Activated T-helper 9 cell treated with anti-CD3 and anti-CD28 coated beads, Interleukin-2, amount 50 U/mL, for 16 hours (primary cell): ENCODE measurements around the gene DNA2.
A peak's percentile ranks its signal among the peaks of the same experiment; 100 is the strongest.
"Not testable (repeated sequence)": the region's sequence is repeated elsewhere in the genome, so short reads cannot be mapped to it uniquely, and the experiment has no call there.

Experiments used
- DNase-seq: peaks from one replicate; pipeline ENCODE4 v3.0.0-alpha.2; 2020; ENCODE audit warnings: low read depth

Gene DNA2, protein sequence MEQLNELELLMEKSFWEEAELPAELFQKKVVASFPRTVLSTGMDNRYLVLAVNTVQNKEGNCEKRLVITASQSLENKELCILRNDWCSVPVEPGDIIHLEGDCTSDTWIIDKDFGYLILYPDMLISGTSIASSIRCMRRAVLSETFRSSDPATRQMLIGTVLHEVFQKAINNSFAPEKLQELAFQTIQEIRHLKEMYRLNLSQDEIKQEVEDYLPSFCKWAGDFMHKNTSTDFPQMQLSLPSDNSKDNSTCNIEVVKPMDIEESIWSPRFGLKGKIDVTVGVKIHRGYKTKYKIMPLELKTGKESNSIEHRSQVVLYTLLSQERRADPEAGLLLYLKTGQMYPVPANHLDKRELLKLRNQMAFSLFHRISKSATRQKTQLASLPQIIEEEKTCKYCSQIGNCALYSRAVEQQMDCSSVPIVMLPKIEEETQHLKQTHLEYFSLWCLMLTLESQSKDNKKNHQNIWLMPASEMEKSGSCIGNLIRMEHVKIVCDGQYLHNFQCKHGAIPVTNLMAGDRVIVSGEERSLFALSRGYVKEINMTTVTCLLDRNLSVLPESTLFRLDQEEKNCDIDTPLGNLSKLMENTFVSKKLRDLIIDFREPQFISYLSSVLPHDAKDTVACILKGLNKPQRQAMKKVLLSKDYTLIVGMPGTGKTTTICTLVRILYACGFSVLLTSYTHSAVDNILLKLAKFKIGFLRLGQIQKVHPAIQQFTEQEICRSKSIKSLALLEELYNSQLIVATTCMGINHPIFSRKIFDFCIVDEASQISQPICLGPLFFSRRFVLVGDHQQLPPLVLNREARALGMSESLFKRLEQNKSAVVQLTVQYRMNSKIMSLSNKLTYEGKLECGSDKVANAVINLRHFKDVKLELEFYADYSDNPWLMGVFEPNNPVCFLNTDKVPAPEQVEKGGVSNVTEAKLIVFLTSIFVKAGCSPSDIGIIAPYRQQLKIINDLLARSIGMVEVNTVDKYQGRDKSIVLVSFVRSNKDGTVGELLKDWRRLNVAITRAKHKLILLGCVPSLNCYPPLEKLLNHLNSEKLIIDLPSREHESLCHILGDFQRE

DNA sequence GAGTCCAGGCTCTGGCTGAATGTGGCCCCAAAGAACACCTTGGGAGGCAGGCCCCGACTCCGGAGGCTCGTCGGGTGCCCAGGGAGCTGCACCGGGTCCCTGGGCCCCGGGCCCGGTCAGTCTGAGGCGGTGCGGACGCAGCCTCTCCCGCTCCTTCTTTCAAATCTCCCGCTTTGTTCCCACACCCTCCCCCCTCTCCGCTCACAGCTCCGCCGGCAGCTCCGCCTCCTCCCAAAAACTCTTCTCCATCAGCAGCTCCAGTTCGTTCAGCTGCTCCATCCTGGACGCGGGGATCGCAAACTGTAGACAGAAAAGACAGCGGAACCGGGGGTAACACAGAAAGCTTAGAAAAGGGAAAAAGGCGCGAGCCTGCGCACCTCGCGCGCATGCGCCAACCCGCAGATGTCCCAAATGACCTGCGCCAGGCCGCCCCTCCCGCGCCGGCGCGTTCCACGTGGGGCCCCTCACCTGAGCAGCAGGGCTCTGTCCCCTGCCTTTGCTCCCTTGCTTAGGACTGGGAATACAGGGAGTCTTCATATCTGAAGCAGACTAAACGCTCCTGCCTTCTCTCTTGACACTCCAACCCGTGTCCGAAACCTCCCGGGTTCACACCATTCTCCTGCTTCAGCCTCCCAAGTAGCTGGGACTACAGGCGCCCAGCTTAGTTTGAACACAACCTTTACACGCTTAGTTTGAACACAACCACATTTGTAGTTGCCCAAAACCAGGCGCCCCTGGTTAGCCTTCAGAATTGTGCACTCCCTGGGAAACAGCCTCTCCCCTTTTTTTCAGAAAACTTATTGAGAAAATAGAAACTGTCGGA, at the start of gene DNA2:
TSS of gene DNA2 (minus strand) at position 388 of the 823 bp plus-strand sequence. CDS start at position 279, 109 bp downstream.
- peak; percentile 60 for DNase-seq

DNA sequence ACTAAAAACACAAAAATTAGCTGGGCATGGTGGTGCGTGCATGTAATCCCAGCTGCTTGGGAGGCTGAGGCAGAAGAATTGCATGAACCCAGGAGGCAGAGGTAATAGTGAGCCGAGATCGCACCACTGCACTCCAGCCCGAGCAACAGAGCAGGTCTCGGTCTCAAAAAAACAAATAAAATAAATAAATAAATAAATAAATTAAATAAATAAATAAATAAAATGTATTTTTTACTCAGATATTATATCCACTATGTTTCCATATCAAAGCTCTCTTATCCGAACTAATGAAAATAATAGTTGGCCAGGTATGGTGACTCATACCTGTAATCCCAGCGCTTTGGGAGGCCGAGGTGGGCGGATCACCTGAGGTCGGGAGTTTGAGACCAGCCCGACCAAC, 46.8 kb upstream of the DNA2 start:
- DNase-seq: not testable (repeated sequence)

- DNase-seq: no peak
Observed at GRCh38 chr10:68517188-68517587, 45.4 kb upstream of the DNA2 start.

GRCh38 chr10:68516766-68517165, 45.0 kb upstream of the DNA2 start:
- DNase-seq: no peak

DNA sequence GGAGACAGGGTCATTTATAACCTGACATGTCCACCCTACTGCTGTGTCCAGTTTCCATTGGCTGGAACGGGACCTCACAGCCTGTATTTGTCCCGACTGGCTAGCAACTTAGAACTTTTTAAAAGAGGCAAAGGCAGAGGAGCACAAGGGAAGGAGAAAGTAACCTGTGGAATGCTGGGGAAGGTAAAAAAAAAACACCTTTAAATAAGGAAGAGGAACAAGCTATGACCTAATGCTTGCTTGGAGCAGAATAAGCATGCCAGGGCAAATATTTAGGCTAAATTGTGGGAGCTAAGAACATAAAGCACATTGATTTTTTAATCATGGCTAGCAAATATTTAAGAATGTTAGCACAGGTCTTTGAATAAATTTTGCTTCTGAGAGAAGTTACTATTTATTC, 44.4 kb upstream of the DNA2 start:
- not testable (repeated sequence) for DNase-seq

DNA sequence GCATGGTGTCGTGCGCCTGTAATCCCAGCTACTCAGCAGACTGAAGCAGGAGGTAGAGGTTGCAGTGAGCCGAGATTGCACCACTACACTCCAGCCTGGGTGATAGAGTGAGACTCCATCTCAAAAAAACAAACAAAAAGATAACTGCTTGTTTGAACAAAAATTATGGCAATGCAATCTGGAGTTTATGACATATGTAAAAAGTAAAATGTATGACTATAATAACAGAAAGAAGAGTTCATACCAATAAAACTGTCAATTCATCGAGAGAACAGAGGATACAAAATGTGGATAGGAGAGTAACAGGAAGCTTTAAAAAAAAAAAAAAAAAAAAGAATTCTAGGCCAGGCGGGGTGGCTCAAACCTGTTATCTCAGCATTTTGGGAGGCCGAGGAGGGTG, 36.3 kb upstream of the DNA2 start:
- DNase-seq: no peak

- no peak for DNase-seq
Observed at GRCh38 chr10:68506411-68506810, 34.6 kb upstream of the DNA2 start.

- DNase-seq: no peak
Observed at GRCh38 chr10:68502846-68503245, 31.1 kb upstream of the DNA2 start.

GRCh38 chr10:68501691-68502090, 29.9 kb upstream of the DNA2 start:
- no peak for DNase-seq

DNA sequence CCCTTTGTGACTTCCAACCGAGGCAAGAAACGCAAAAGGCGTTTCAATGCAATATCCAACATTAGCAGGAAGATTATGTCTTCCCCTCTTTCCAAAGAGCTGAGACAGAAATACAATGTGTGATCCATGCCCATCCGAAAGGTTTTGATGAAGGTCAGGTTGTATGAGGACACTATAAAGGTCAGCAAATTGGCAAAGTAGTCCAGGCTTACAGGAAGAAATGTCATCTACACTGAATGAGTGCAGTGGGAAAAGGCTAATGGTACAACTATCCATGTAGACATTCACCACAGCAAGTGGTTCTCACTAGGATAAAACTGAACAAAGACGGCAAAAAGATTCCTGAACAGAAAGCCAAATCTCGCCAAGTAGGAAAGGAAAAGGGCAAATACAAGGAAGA, 27.8 kb upstream of the DNA2 start:
- DNase-seq: no peak

DNA sequence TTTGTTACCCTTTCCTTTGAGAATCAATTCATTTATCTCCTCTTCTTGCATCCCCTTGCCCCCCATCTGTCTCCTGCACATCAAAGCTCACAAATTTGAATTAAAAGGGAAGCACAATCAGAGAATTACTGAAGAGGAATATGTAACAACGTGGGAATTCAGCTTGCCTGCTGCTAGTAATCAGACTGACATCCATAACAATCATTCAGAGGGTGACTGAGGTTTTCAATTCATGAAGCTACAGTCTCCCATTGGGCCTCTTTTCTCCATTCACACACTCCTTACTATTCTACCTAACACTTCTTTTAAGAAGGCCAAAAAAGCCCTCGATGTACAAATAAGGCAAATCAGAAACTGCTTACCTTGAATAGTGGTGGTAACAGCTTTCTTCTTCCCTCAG, 24.3 kb upstream of the DNA2 start:
- DNase-seq: no peak

DNA sequence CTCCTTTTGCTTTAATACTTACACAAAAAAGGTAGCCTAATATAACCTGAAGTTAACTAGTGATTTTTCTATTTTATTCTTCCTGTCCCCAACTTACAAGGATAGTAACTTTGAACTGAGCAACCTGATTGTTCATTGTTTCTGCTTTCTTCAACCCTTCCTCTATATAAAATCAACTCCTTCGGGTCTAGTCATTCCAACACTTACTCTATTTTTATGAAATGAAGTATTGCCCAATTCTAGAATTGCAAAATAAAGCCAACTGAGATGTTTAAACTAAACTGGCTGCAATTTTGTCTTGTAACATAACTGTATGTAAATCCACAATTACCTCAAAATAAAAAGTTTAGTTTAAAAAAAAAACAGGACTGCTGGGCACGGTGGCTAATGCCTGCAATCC, 20.3 kb upstream of the DNA2 start:
- no peak for DNase-seq

- DNase-seq: no peak
Observed at GRCh38 chr10:68489919-68490318, 18.1 kb upstream of the DNA2 start.

GRCh38 chr10:68474021-68474420, 2.2 kb upstream of the DNA2 start:
- no peak for DNase-seq

GRCh38 chr10:68471063-68471585, 649 bp downstream of the DNA2 start:
- no peak for DNase-seq

- no peak for DNase-seq
Observed at GRCh38 chr10:68470300-68470699, 1.5 kb downstream of the DNA2 start.

GRCh38 chr10:68469838-68470237, 1.9 kb downstream of the DNA2 start:
- no peak for DNase-seq

DNA sequence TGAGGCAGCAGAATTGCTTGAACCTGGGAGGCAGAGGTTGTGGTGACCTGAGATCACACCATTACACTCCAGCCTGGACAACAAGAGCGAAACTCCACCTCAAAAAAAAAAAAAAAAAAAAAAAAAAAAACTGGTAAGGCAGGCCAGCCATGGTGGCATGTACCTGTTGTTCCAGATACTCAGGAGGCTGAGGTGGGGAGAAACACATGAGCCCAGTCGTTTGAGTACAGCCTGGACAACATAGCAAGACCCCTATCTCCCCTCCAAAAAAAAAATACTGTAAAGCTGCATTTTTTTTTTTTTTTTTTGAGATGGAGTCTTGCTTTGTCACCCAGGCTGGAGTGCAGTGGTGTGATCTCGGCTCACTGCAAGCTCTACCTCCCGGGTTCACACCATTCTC, 7.0 kb downstream of the DNA2 start:
- not testable (repeated sequence) for DNase-seq

DNA sequence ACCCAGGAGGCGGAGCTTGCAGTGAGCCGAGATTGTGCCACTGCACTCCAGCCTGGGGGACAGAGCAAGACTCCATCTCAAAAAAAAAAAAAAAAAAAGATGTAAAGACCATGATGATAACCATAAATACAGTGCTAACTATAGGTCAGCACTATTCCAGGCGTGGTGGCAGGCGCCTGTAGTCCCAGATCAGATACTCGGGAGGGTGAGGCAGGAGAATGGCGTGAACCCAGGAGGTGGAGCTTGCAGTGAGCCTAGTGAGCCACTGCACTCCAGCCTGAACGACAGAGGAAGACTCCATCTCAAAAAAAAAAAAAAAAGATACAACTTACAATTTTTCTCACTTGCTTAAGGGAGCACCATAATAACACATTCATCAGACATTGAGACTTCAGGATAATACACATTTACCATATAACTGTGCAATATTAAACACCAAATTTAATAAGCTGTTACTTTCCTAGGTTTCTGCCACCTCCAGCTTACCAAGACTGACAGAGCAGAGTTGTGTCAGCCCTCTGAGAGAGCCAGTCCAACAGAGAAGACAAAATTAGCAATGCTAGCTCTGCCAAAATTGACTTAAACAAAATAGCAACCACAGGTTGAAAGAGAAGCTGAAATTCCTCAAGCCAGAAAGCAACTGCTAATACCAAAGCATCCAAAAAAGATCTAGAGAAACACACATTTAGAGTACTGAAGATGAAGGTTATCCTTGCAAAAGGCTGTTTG, 8.2 kb downstream of the DNA2 start:
- DNase-seq: no peak

DNA sequence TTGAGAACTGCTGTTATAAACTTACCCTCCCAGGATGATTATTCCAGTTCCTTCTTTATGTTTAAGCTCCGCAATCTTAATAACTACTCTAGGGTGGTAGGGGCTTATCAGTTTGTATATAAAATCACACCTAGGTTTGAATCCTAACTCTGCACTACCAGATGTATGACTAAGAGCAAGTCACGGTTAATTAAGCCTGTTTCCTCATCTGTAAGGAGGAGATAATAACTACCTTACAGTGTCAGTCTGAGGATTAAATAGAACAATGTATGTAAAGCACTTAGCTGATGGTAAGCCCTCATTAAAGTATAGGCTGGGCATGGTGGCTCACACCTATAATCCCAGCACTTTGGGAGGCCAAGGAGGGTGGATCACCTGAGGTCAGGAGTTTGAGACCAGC, 9.2 kb downstream of the DNA2 start:
- DNase-seq: no peak

DNA sequence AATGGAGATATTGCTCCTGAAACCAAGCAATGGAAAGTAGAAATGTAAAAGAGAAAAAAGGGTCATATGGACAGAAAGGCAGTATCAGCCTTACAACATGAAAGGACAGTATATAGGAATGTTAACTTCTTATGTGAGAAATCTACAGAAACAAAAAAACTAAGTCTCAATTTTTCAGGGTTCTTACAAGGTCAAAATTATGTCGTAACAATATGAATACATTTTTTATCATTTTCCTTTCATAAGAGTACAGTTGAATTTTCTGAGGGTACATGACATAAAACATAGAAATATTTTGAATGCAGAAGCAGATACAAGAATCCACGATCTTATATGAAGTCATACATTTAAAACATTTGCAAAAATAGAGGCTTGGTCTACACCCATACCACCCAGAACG, 10.7 kb downstream of the DNA2 start:
- no peak for DNase-seq
